Right kidney (tissue), 1 donor: ENCODE data around the gene CEBPA.
"Not testable (repeated sequence)": the region's sequence is repeated elsewhere in the genome, so short reads cannot be mapped to it uniquely, and the experiment has no call there.

ENCODE experiments used
- DNase-seq: peaks from one replicate; pipeline ENCODE4 v3.0.0-alpha.2; 2016

CEBPA gene

GRCh38 chr19:33329060-33329459 lies 26.7 kb upstream of the CEBPA start:
- DNase-seq: no peak

DNA sequence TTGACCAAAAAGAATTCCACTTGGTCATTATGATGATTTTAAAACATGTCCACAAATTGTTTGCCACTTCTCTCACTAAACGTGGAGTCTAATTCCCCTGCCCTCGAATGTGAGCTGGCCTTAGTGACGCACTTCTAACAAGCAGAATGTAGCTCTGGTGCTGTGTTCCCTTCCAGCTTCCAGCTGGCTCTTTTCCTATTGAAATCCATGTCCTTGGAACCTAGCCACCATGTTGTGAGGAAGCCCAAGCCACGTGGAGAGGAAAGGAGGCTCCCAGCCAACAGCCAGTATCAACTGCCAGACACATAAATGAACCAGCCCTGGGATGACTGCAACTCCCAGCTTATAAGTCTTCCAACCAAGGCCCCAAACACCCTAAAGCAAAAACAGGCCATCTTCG lies 23.6 kb upstream of the CEBPA start:
- no peak for DNase-seq

DNA sequence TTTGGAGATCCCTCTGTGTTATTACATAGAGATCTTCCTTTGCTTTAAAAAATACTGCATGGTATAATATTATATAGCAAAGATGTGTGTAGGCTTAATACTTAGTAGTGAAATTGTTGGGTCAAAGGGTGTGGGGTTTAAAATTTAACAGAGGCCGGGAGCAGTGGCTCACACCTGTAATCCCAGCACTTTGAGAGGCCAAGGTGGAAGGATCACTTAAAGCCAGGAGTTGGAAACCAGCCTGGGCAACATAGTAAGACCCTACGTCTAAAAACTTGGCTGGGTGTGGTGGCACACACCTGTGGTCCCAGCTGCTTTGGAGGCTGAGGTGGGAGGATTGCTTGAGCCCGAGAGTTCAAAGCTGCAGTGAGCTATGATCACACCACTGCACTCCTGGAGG lies 22.3 kb upstream of the CEBPA start:
- DNase-seq: no peak

DNA sequence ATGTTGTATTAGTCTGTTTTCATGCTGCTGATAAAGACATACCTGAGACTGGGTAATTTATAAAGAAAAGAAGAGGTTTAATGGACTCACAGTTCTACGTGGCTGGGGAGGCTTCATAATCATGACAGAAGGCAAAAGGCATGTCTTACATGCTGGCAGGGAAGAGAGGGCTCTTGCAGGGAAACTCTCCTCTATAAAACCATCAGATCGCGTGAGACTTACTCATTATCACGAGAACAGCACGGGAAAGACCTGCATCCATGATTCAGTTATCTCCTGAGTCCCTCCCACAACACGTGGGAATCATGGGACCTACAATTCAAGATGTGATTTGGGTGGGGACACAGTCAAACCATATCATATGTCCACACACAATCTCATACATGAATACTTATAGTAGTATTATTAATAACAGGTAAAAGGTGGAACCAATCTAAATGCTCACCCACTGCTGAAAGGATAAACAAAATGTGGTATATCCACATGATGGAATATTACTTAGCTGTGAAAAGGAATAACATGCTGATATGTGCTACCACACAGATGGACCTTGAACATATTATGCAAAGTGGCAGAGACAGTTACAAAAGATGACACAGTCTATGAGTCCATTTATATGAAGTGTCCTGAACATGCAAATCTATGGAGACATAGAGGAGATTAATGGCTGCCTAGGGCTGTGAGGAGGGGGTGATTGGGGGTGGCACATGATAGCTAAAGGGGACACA lies 20.9 kb upstream of the CEBPA start:
- DNase-seq: no peak

- no peak for DNase-seq
Measured at GRCh38 chr19:33320636-33321035, 18.3 kb upstream of the CEBPA start.

- not testable (repeated sequence) for DNase-seq
Measured at GRCh38 chr19:33317991-33318390, 15.7 kb upstream of the CEBPA start.

- DNase-seq: no peak
Measured at GRCh38 chr19:33317517-33317916, 15.2 kb upstream of the CEBPA start.

DNA sequence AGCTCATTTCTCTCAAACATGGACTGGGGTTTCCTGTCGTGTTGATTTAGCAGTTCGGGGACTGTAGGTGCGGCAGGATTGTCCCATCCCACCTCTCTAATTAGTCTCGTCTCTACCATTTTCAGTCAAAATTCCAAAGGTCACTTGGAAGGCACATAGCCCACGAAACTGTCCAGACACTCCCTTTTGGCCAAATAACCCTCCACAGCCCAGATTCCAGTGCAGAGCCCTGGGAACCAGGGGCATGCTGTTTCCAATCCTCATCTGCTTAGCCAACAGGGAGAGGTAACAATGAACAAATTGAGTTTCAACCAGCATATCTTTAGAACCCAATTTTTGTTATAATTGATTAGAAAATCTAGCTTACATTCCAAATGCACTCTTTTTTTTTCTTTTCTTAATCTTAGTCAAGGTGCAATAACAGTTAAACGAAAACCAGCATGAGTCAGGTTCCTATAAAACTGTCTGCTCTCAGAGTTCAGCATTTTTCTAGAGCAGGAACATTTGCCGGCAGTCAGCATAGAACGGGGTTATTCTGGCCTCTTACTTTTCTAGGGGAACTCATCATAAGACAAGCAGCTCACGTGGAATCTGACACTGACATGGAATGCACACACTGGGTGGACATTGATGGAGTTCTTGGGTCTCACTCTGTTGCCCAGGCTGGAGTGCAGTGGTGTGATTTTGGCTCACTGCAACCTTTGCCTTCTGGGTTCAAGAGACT lies 14.4 kb upstream of the CEBPA start:
- no peak for DNase-seq

- DNase-seq: not testable (repeated sequence)
Measured at GRCh38 chr19:33312808-33313207, 10.5 kb upstream of the CEBPA start.

DNA sequence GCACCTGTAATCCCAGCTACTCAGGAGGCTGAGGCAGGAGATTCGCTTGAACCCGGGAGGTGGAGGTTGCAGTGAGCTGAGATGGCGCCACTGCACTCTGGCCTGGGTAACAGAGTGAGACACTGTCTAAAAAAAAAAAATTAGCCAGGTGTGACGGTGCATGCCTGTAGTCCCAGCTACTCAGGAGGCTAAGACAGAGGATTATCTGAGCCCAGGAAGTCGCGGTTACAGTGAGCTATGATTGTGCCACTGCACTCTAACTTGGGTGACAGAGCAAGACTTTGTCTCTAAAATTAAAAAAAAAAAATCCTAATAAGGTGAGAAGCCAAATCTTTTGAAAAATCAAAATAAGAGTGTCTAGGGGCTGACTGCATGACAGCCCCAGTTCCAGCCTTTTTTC lies 9.7 kb upstream of the CEBPA start:
- DNase-seq: no peak

DNA sequence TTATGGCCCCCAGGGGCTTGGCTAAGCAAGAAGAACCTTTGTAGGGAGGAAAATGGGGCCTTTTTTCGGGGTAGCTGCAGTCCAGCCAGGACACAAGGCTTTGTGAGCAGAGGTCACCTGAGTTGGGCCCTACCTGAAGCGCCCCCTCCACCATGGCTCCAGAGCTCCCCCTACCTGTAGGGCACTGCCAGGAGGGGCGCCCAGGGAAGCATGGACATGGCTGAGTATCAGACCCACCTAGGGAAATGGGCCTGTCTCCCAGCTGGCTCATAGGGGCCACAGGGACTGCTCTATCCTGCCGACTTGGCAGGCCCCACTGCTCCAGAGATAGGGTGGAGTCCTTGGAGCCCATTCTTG lies 9.0 kb upstream of the CEBPA start:
- DNase-seq: no peak

DNA sequence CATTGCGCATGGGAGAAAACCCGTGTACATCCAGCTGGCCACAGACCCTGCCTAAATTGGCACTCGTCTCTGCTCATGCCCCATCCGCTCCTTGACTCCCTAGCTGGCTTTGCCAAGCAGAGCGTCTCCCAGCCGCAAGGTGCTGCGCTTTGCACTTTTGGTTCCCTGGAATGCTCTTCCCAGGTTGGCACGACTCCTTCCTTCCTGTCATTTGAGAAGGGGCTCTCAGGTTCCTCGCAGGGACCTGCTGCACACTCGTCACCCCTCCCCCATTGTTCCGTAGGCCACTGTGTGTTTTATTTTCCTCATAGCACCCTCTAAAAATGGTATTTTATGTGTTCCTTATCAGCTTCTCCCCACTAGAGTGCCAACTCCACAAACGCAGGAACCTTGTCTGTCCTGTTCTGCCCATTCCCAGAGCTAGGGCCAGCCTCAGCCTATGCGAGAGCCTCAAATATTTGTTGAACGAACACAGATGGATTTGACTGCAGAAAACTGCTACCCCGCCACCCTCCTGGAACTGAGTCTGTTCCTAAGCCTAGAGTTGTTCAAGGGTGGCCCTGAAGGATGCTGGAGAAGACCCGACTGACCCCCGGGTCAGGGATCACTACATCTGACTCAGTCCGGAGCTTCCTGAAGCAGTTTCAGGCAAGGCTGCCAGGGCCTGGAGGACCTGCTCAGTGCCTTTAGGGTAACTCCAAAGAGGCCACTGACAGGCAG lies 8.4 kb upstream of the CEBPA start:
- peak; percentile 37 for DNase-seq

DNA sequence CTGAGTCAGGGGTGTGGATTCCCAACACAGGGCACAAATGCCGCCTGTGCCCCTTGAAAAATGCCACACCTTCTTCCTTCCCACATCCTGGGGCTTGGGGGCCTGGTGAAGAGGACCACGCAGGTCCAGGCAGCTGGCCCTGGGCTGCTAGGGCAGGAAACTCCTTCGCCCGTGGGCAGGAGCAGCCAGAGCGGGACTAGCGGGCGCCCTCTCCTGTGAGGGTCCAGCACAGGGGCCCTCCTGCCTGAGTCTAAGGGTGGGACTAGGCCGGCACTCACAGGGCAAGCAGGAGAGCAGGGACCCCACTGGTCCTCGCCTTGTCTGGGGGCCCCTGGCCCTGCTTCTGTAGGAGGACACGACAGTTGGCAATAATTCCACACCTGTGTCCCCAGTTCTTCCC lies 7.5 kb upstream of the CEBPA start:
- no peak for DNase-seq

DNA sequence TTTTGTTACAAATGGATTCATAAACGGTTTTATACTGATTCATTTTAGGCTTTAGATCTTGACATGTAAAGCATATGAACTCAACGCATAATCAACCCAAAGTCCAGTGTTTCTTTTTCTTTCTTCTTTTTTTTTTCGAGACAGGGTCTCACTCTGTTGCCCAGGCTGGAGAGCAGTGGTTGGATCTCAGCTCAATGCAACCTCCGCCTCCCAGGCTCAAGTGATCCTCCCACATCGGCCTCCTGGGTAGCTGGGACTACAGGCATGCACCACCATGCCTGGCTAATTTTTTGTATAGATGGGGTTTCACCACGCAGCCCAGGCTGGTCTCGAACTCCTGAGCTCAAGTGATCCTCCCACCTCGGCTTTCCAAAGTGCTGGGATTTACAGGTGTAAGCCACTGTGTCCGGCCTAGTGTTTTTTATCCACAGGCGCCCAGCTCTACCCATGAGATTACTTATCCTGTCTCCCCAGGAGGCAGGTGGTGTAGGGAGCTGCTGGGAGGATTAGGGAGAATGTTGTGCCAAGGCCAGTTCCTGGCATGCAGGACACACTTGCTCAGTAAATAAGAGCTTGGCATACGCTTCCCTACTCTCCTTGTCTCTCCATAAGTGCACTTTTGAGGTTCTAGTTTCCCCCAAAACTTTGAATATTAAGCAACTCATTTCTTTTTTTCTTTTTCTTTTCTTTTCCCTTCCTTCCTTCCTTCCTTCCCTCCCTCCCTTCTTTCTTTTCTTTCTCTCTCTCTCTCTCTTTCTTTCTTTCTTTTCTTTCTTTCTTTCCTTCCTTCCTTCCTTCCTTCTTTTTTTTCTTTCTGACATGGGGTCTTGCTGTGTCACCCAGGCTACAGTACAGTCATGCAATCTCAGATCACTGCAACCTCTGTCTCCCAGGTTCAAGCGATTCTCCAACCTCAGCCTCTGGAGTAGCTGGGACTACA lies 4.8 kb upstream of the CEBPA start:
- no peak for DNase-seq

- DNase-seq: no peak
Measured at GRCh38 chr19:33306191-33306590, 3.9 kb upstream of the CEBPA start.

- no peak for DNase-seq
Measured at GRCh38 chr19:33304760-33305647, 2.7 kb upstream of the CEBPA start.

- DNase-seq: no peak
Measured at GRCh38 chr19:33304371-33304759, 2.0 kb upstream of the CEBPA start.

- peak; percentile 76 for DNase-seq
Measured at GRCh38 chr19:33303791-33304345, 1.5 kb upstream of the CEBPA start.

- peak; percentile 84 for DNase-seq
Measured at GRCh38 chr19:33302974-33303790, 848 bp upstream of the CEBPA start.

- no peak for DNase-seq
Measured at GRCh38 chr19:33301900-33302174, 497 bp downstream of the CEBPA start.
